Measurements from ENCODE around the gene KCTD16.

Gene KCTD16

GRCh38 chr5:144323181-144323580, 152.5 kb downstream of the KCTD16 start:
- H3K27ac ChIP-seq (ENCODE audit: low read depth, low read length), result no peak overlapping the region
- no peaks in the 10 kb centered on the region for H3K36me3 ChIP-seq (ENCODE audit: control insufficient read depth in 1 of 2, insufficient read depth in 2 of 2, low read length in 2 of 2)

GRCh38 chr5:144325532-144325931, 154.9 kb downstream of the KCTD16 start:
- no peaks in the 10 kb centered on the region for H3K27me3 ChIP-seq (ENCODE audit: control insufficient read depth in 1 of 2, insufficient read depth in 2 of 2, low read length in 2 of 2)
- peaks cover 0 to 3% of the 10 kb centered on the region in 2 donors for H3K9me3 ChIP-seq (ENCODE audit: control insufficient read depth in 1 of 2, low read length in 2 of 2)
- no peak overlapping the region for H3K4me3 ChIP-seq (ENCODE audit: low read depth in 1 of 2, low read length in 2 of 2)

More at GRCh38 chr5:144323181-144323580, 152.5 kb downstream of the KCTD16 start:
- no peaks in the 10 kb centered on the region for H3K27me3 ChIP-seq (ENCODE audit: control insufficient read depth in 1 of 2, insufficient read depth in 2 of 2, low read length in 2 of 2)
- no peak overlapping the region for H3K4me3 ChIP-seq (ENCODE audit: low read depth in 1 of 2, low read length in 2 of 2)
- peaks cover 0 to 3% of the 10 kb centered on the region in 2 donors for H3K9me3 ChIP-seq (ENCODE audit: control insufficient read depth in 1 of 2, low read length in 2 of 2)
- no peak overlapping the region for H3K9ac ChIP-seq (ENCODE audit: low read depth in 1 of 2, low read length in 2 of 2)
- no peaks in the 10 kb centered on the region for H3K4me1 ChIP-seq (ENCODE audit: control insufficient read depth in 1 of 2, insufficient read depth in 2 of 2, low read length in 2 of 2)

GRCh38 chr5:144328494-144328893, 157.8 kb downstream of the KCTD16 start:
- H3K27me3 ChIP-seq (ENCODE audit: control insufficient read depth in 1 of 2, insufficient read depth in 2 of 2, low read length in 2 of 2), result no peaks in the 10 kb centered on the region
- no peak overlapping the region for H3K27ac ChIP-seq (ENCODE audit: low read depth, low read length)
- no peaks in the 10 kb centered on the region for H3K4me1 ChIP-seq (ENCODE audit: control insufficient read depth in 1 of 2, insufficient read depth in 2 of 2, low read length in 2 of 2)
- H3K9ac ChIP-seq (ENCODE audit: low read depth in 1 of 2, low read length in 2 of 2), result no peak overlapping the region
- H3K4me3 ChIP-seq (ENCODE audit: low read depth in 1 of 2, low read length in 2 of 2), result no peak overlapping the region
- H3K9me3 ChIP-seq (ENCODE audit: control insufficient read depth in 1 of 2, low read length in 2 of 2), result peaks cover 0 to 3% of the 10 kb centered on the region in 2 donors
- no peaks in the 10 kb centered on the region for H3K36me3 ChIP-seq (ENCODE audit: control insufficient read depth in 1 of 2, insufficient read depth in 2 of 2, low read length in 2 of 2)

More at GRCh38 chr5:144325532-144325931, 154.9 kb downstream of the KCTD16 start:
- Histone ChIP-seq H3K4me1 (ENCODE audit: control insufficient read depth in 1 of 2, insufficient read depth in 2 of 2, low read length in 2 of 2) (no peaks in the 10 kb centered on the region), H3K36me3 (ENCODE audit: control insufficient read depth in 1 of 2, insufficient read depth in 2 of 2, low read length in 2 of 2) (no peaks in the 10 kb centered on the region), H3K27ac (ENCODE audit: low read depth, low read length) (no peak overlapping the region), H3K9ac (ENCODE audit: low read depth in 1 of 2, low read length in 2 of 2) (no peak overlapping the region)

GRCh38 chr5:144328980-144329379, 158.3 kb downstream of the KCTD16 start:
- no peak overlapping the region for H3K9ac ChIP-seq (ENCODE audit: low read depth in 1 of 2, low read length in 2 of 2)
- no peaks in the 10 kb centered on the region for H3K4me1 ChIP-seq (ENCODE audit: control insufficient read depth in 1 of 2, insufficient read depth in 2 of 2, low read length in 2 of 2)
- H3K36me3 ChIP-seq (ENCODE audit: control insufficient read depth in 1 of 2, insufficient read depth in 2 of 2, low read length in 2 of 2), result no peaks in the 10 kb centered on the region
- no peak overlapping the region for H3K27ac ChIP-seq (ENCODE audit: low read depth, low read length)
- peaks cover 0 to 3% of the 10 kb centered on the region in 2 donors for H3K9me3 ChIP-seq (ENCODE audit: control insufficient read depth in 1 of 2, low read length in 2 of 2)
- H3K27me3 ChIP-seq (ENCODE audit: control insufficient read depth in 1 of 2, insufficient read depth in 2 of 2, low read length in 2 of 2), result no peaks in the 10 kb centered on the region
- H3K4me3 ChIP-seq (ENCODE audit: low read depth in 1 of 2, low read length in 2 of 2), result no peak overlapping the region

GRCh38 chr5:144329681-144330080, 159.0 kb downstream of the KCTD16 start:
- no peaks in the 10 kb centered on the region for H3K27me3 ChIP-seq (ENCODE audit: control insufficient read depth in 1 of 2, insufficient read depth in 2 of 2, low read length in 2 of 2)
- H3K27ac ChIP-seq (ENCODE audit: low read depth, low read length), result no peak overlapping the region
- no peaks in the 10 kb centered on the region for H3K36me3 ChIP-seq (ENCODE audit: control insufficient read depth in 1 of 2, insufficient read depth in 2 of 2, low read length in 2 of 2)
- H3K4me3 ChIP-seq (ENCODE audit: low read depth in 1 of 2, low read length in 2 of 2), result no peak overlapping the region
- no peaks in the 10 kb centered on the region for H3K4me1 ChIP-seq (ENCODE audit: control insufficient read depth in 1 of 2, insufficient read depth in 2 of 2, low read length in 2 of 2)
- H3K9me3 ChIP-seq (ENCODE audit: control insufficient read depth in 1 of 2, low read length in 2 of 2), result no peaks in the 10 kb centered on the region
- H3K9ac ChIP-seq (ENCODE audit: low read depth in 1 of 2, low read length in 2 of 2), result no peak overlapping the region

GRCh38 chr5:144331361-144331760, 160.7 kb downstream of the KCTD16 start:
- no peaks in the 10 kb centered on the region for H3K36me3 ChIP-seq (ENCODE audit: control insufficient read depth in 1 of 2, insufficient read depth in 2 of 2, low read length in 2 of 2)
- H3K4me1 ChIP-seq (ENCODE audit: control insufficient read depth in 1 of 2, insufficient read depth in 2 of 2, low read length in 2 of 2), result no peaks in the 10 kb centered on the region
- H3K9me3 ChIP-seq (ENCODE audit: control insufficient read depth in 1 of 2, low read length in 2 of 2), result no peaks in the 10 kb centered on the region
- H3K27ac ChIP-seq (ENCODE audit: low read depth, low read length), result no peak overlapping the region
- no peaks in the 10 kb centered on the region for H3K27me3 ChIP-seq (ENCODE audit: control insufficient read depth in 1 of 2, insufficient read depth in 2 of 2, low read length in 2 of 2)
- no peak overlapping the region for H3K9ac ChIP-seq (ENCODE audit: low read depth in 1 of 2, low read length in 2 of 2)
- no peak overlapping the region for H3K4me3 ChIP-seq (ENCODE audit: low read depth in 1 of 2, low read length in 2 of 2)

GRCh38 chr5:144332265-144332664, 161.6 kb downstream of the KCTD16 start:
- Histone ChIP-seq H3K9me3 (ENCODE audit: control insufficient read depth in 1 of 2, low read length in 2 of 2) (no peaks in the 10 kb centered on the region), H3K4me1 (ENCODE audit: control insufficient read depth in 1 of 2, insufficient read depth in 2 of 2, low read length in 2 of 2) (no peaks in the 10 kb centered on the region), H3K27me3 (ENCODE audit: control insufficient read depth in 1 of 2, insufficient read depth in 2 of 2, low read length in 2 of 2) (no peaks in the 10 kb centered on the region), H3K4me3 (ENCODE audit: low read depth in 1 of 2, low read length in 2 of 2) (no peak overlapping the region), H3K9ac (ENCODE audit: low read depth in 1 of 2, low read length in 2 of 2) (no peak overlapping the region), H3K36me3 (ENCODE audit: control insufficient read depth in 1 of 2, insufficient read depth in 2 of 2, low read length in 2 of 2) (no peaks in the 10 kb centered on the region), H3K27ac (ENCODE audit: low read depth, low read length) (no peak overlapping the region)

- Histone ChIP-seq H3K27me3 (ENCODE audit: control insufficient read depth in 1 of 2, insufficient read depth in 2 of 2, low read length in 2 of 2) (no peaks in the 10 kb centered on the region), H3K9ac (ENCODE audit: low read depth in 1 of 2, low read length in 2 of 2) (no peak overlapping the region), H3K9me3 (ENCODE audit: control insufficient read depth in 1 of 2, low read length in 2 of 2) (no peaks in the 10 kb centered on the region), H3K27ac (ENCODE audit: low read depth, low read length) (no peak overlapping the region), H3K4me3 (ENCODE audit: low read depth in 1 of 2, low read length in 2 of 2) (no peak overlapping the region), H3K36me3 (ENCODE audit: control insufficient read depth in 1 of 2, insufficient read depth in 2 of 2, low read length in 2 of 2) (no peaks in the 10 kb centered on the region), H3K4me1 (ENCODE audit: control insufficient read depth in 1 of 2, insufficient read depth in 2 of 2, low read length in 2 of 2) (no peaks in the 10 kb centered on the region)
These were observed 162.8 kb downstream of the KCTD16 start for GRCh38 chr5:144333336-144333920.

- H3K4me3 ChIP-seq (ENCODE audit: low read depth in 1 of 2, low read length in 2 of 2), result no peak overlapping the region
- no peak overlapping the region for H3K27ac ChIP-seq (ENCODE audit: low read depth, low read length)
- no peaks in the 10 kb centered on the region for H3K4me1 ChIP-seq (ENCODE audit: control insufficient read depth in 1 of 2, insufficient read depth in 2 of 2, low read length in 2 of 2)
- H3K9ac ChIP-seq (ENCODE audit: low read depth in 1 of 2, low read length in 2 of 2), result no peak overlapping the region
- H3K9me3 ChIP-seq (ENCODE audit: control insufficient read depth in 1 of 2, low read length in 2 of 2), result no peaks in the 10 kb centered on the region
- H3K36me3 ChIP-seq (ENCODE audit: control insufficient read depth in 1 of 2, insufficient read depth in 2 of 2, low read length in 2 of 2), result no peaks in the 10 kb centered on the region
- H3K27me3 ChIP-seq (ENCODE audit: control insufficient read depth in 1 of 2, insufficient read depth in 2 of 2, low read length in 2 of 2), result no peaks in the 10 kb centered on the region
These were observed 164.9 kb downstream of the KCTD16 start for GRCh38 chr5:144335561-144335960.

- H3K4me1 ChIP-seq (ENCODE audit: control insufficient read depth in 1 of 2, insufficient read depth in 2 of 2, low read length in 2 of 2), result no peaks in the 10 kb centered on the region
- no peak overlapping the region for H3K27ac ChIP-seq (ENCODE audit: low read depth, low read length)
These were observed 165.7 kb downstream of the KCTD16 start for GRCh38 chr5:144336191-144336961.

More at GRCh38 chr5:144336191-144336961, 165.7 kb downstream of the KCTD16 start:
- no peaks in the 10 kb centered on the region for H3K36me3 ChIP-seq (ENCODE audit: control insufficient read depth in 1 of 2, insufficient read depth in 2 of 2, low read length in 2 of 2)
- H3K9me3 ChIP-seq (ENCODE audit: control insufficient read depth in 1 of 2, low read length in 2 of 2), result no peaks in the 10 kb centered on the region
- H3K9ac ChIP-seq (ENCODE audit: low read depth in 1 of 2, low read length in 2 of 2), result no peak overlapping the region
- H3K27me3 ChIP-seq (ENCODE audit: control insufficient read depth in 1 of 2, insufficient read depth in 2 of 2, low read length in 2 of 2), result no peaks in the 10 kb centered on the region
- no peak overlapping the region for H3K4me3 ChIP-seq (ENCODE audit: low read depth in 1 of 2, low read length in 2 of 2)

Measured in duodenal mucosa (tissue), 2 donors.